GM21381 (cell line): Measurements from ENCODE around the gene SMPDL3A.

Experiments
- ATAC-seq: cut with Tn5 transposase; IDR thresholded peaks from one replicate; pipeline ENCODE4 v1.9.1; 2021; ENCODE audit warnings: mild to moderate bottlenecking, moderate library complexity; ENCODE audit not compliant: unreplicated experiment

SMPDL3A gene

GRCh38 chr6:122772724-122773415, 16.2 kb upstream of the SMPDL3A start:
- no peak for ATAC-seq

- ATAC-seq = no peak
Measured at GRCh38 chr6:122775975-122776374, 13.1 kb upstream of the SMPDL3A start.

- no peak for ATAC-seq
Measured at GRCh38 chr6:122778302-122778701, 10.8 kb upstream of the SMPDL3A start.

GRCh38 chr6:122778985-122779661, 9.9 kb upstream of the SMPDL3A start:
- no peak for ATAC-seq

GRCh38 chr6:122779667-122780066, 9.4 kb upstream of the SMPDL3A start, which contains the start of gene FABP7:
Gene FABP7 (plus strand): TSS chr6:122779716. CDS start chr6:122779795, 79 bp downstream.
- no peak for ATAC-seq

GRCh38 chr6:122780114-122780513, 8.9 kb upstream of the SMPDL3A start:
- no peak for ATAC-seq

GRCh38 chr6:122781716-122782115, 7.3 kb upstream of the SMPDL3A start:
- no peak for ATAC-seq

GRCh38 chr6:122783401-122783800, 5.7 kb upstream of the SMPDL3A start:
- no peak for ATAC-seq

GRCh38 chr6:122785891-122786290, 3.2 kb upstream of the SMPDL3A start:
- ATAC-seq = no peak

GRCh38 chr6:122787721-122788120, 1.3 kb upstream of the SMPDL3A start:
- ATAC-seq = no peak

- ATAC-seq = no peak
Measured at GRCh38 chr6:122788208-122788607, 850 bp upstream of the SMPDL3A start.

GRCh38 chr6:122788663-122789181, 336 bp upstream of the SMPDL3A start:
- ATAC-seq = no peak

- ATAC-seq = no peak
Measured at GRCh38 chr6:122790028-122790422, 967 bp downstream of the SMPDL3A start.

- ATAC-seq = no peak
Measured at GRCh38 chr6:122790423-122791309, 1.6 kb downstream of the SMPDL3A start.

GRCh38 chr6:122791310-122791679, 2.2 kb downstream of the SMPDL3A start:
- ATAC-seq = no peak

- no peak for ATAC-seq
Measured at GRCh38 chr6:122792766-122793165, 3.7 kb downstream of the SMPDL3A start.

- ATAC-seq = peak; percentile 6
Measured at GRCh38 chr6:122797537-122797936, 8.5 kb downstream of the SMPDL3A start.

- peak; percentile 53 for ATAC-seq
Measured at GRCh38 chr6:122798099-122798641, 9.1 kb downstream of the SMPDL3A start.

GRCh38 chr6:122799140-122799745, 10.2 kb downstream of the SMPDL3A start:
- ATAC-seq = no peak

GRCh38 chr6:122799916-122800686, 11.0 kb downstream of the SMPDL3A start:
- no peak for ATAC-seq
